ENCODE measurements around the gene TK2.

GRCh38 chr16:66488505-66488904 is 61.4 kb downstream of the TK2 start:
- no peak for TF ChIP-seq POLR2AphosphoS5 (IDR thresholded peaks at IDR 0.05)
- no peak for TF ChIP-seq CTCF (IDR thresholded peaks at IDR 0.05)

All from breast epithelium (tissue), 3 donors.